Measurements from ENCODE around the gene ATF5.

ATF5 gene, protein sequence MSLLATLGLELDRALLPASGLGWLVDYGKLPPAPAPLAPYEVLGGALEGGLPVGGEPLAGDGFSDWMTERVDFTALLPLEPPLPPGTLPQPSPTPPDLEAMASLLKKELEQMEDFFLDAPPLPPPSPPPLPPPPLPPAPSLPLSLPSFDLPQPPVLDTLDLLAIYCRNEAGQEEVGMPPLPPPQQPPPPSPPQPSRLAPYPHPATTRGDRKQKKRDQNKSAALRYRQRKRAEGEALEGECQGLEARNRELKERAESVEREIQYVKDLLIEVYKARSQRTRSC

DNA sequence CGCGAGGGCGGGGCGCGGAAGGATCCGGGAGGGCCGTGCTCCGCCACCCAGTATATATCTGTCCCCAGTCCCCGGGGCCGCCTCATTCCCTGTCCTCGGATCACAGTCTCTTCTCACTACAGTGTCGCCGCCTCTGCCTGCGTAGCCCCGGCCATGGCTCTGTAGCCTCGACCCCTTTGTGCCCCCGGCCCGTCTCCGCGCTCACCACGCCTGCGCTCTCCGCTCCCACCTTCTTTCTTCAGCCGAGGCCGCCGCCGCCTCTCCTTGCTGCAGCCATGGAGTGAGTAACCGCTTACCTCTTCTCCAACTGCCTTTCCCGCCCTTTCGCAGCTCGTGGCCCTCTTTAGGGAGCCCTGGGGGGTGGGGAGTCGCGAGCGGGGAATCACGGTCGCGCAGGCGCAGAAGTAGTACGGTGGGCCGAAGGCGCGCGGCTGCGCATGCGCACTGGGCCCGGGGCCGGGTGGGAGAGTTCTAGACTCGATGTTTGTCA lies at the start of gene ATF5, which contains the start of gene NUP62:
Gene ATF5, plus strand, starts transcription at position 85 of the 490 bp plus-strand sequence. CDS start 1,646 bp downstream, outside the sequence.
Gene NUP62, minus strand, starts transcription at position 384 of the 490 bp plus-strand sequence. CDS start 19,697 bp downstream, outside the sequence.
- peak; percentile 72 for DNase-seq (ENCODE audit: low read depth)

DNA sequence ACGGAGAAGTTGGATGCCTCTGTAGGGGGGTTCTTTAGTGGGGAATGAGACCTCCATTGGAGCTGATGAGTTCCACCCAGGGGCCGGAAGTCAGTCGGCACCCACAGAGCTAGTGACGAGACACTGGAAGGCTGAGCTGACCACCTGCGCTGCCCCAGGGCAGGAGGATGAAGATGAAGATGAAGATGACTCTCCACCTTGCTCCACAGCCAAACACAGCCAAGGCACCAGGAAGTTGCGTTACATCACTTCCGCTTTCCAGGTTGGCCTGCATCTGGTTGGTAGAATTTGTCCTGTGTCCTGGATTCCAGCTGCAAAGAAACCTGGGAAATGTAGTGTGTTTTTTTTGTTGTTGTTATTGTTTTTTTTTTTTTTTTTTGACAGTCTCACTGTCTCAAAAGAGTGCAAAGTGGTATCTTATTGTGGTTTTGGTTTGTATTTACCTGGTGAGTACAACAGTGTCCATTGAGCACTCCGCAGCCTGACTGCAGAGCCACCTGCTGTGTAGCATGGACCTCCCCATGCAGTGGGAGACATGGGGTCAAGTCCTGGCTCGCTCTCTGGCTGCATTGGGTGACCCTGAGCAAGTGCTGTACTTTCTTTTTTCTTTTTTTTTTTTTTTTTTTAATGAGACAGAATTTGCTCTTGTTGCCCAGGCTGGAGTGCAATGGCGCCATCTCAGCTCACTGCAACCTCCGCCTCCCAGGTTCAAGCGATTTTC lies 49.6 kb upstream of the ATF5 start:
- no peak for DNase-seq (ENCODE audit: low read depth)

- no peak for DNase-seq (ENCODE audit: low read depth)
Observed at GRCh38 chr19:49880162-49880869, 48.7 kb upstream of the ATF5 start.

- DNase-seq (ENCODE audit: low read depth): no peak
Observed at GRCh38 chr19:49881186-49881585, 47.8 kb upstream of the ATF5 start.

DNA sequence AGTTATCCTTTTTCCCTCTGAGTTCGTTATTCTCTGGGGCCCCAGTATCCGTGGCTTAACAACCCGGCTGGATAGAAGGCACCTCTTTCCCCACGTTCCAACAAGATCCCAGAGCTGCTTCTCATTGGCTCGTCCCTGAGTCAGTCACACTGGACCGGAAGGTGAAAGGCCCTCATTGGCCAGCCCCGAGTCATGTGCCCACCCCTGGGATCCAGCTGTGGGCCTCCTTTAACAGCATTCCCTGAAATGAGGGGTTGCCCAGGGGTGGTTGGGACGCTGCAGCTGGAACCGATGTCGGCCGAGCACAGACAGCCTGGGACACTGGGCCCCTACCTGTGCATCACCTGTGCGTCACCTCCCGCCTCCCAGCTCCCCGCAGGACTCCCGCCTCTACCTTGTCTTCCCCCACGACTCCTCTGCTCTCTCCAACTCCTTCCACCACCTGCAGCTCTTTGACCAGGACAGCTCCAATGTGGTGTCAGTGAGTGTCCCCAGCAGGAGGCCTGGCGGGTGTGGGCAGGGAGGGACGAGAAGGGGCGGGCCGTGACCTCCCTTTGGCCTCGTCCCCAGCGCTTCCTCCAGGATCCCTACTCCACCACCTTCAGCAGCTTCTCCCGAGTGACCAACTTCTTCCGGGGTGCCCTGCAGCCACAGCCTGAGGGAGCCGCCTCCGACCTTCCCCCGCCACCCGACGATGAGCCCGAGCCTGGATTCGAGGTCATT lies 47.2 kb upstream of the ATF5 start:
- no peak for DNase-seq (ENCODE audit: low read depth)

- DNase-seq (ENCODE audit: low read depth): no peak
Observed at GRCh38 chr19:49882643-49883042, 46.4 kb upstream of the ATF5 start.

DNA sequence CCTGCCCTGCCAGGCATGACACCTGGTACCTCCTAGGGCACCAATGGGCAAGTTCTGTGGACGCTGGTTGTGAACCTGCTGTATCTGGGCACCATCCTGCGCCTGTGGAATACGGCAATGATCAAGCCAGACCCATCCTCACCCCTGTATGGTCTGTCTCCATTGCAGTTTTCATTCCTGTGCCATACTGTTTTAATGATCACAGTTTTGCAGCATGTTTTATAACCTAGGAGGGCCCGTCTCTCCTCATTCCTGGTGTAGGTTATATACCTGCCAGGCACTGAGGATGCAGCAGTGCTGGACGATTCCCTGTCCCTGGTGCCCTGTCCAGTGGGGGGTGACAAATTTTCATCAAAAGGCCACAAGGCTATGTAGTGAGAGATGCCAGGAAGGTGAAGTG lies 45.9 kb upstream of the ATF5 start:
- DNase-seq (ENCODE audit: low read depth): no peak

DNA sequence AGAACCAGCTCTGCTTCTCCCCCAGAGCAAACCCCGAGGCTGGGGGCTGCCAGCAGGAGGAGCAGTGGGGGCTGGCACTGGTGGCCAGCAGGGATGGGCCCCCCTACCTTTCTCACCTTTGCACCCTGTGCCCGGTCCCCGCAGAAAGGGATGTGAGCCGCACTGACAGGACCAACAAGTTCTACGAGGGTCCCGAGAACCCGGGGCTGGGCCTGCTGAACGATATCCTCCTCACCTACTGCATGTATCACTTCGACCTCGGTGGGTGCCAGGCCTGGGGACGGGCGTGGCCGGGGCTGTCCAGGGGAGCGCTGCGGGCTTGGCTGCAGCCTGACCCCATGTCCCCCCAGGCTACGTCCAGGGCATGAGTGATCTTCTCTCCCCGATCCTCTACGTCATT lies 44.9 kb upstream of the ATF5 start:
- no peak for DNase-seq (ENCODE audit: low read depth)

DNA sequence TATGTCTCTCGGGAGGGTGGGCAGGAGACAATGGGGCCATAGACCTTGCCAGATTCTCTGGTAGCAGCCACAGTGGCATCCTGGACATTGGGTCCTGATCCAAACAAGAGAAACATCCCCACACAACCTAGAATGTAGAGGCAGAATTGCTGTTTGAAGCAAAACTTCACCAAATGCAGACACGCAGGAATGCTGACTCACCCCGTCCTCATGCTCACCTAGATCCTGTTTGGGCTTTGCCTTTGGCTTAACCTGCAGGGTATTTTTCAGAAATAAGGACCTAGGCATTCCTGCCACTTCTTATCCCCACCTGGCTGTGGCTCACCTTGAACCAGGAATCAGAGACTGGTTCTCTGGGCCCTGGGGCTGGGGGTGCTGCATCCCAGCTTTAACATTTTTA lies 44.2 kb upstream of the ATF5 start:
- DNase-seq (ENCODE audit: low read depth): no peak

DNA sequence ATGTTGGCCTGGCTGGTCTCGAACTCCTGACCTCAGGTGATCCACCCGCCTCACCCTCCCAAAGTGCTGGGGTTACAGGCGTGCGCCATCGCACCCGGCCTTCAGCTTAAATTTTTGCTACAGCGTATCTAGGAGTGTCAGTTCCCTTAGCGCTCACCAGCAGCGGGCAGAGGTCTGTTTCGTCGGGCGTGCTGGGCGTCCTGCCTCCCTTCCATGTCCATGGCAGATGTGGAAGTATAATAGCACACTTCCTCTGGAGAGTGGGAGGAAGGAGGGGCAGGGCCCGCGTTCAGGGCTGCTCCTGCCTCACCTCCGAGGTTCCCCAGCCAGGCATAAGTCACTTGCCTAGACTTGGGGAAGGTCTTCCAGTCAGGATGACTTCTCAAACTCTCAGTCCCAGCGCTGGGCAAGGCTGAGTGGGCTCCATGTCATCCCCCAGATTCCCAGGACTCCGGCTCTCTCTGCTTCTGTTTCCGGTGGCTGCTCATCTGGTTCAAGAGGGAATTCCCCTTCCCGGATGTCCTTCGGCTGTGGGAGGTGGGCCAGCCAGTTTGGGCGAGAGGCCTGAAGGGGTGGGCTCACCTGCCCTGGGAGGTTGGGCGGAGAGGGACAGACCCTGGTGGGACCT lies 41.9 kb upstream of the ATF5 start:
- no peak for DNase-seq (ENCODE audit: low read depth)

DNA sequence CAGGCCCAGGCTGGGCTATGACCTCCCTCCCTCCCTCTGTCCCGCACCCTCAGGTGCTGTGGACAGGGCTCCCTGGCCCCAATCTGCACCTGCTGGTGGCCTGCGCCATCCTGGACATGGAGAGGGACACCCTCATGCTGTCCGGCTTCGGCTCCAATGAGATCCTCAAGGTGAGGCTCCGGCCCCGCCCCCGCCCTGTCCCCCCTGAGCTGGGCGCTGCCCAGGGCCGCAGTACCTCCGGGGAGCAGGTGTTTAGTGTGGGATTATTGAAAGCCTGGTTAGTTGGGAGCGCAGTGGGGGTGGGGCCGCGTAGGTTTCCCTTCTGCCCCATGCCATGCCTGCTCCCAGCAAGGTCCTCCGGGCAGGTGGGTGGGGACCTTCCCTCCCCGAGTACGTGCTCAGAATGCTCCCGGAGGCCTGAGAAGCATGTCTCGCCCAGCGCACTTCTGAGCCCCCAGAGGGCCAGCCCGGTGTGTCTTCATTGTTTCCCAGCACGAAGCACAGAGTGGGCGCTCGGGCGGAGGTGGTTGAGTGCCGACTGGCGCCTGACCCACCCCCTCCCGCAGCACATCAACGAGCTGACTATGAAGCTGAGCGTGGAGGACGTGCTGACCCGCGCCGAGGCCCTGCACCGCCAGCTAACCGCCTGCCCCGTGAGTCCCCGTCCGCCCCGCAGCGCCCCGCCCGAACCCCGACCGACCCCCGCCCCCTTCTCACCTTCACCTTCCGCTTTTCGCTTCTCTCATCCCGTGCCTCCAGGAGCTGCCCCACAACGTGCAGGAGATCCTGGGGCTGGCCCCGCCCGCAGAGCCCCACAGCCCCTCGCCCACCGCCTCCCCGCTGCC lies 41.1 kb upstream of the ATF5 start:
- no peak for DNase-seq (ENCODE audit: low read depth)

GRCh38 chr19:49888510-49888824 lies 40.5 kb upstream of the ATF5 start:
- no peak for DNase-seq (ENCODE audit: low read depth)

- no peak for DNase-seq (ENCODE audit: low read depth)
Observed at GRCh38 chr19:49889038-49889686, 39.8 kb upstream of the ATF5 start.

- DNase-seq (ENCODE audit: low read depth): peak; percentile 31
Observed at GRCh38 chr19:49889687-49890348, 39.2 kb upstream of the ATF5 start.

DNA sequence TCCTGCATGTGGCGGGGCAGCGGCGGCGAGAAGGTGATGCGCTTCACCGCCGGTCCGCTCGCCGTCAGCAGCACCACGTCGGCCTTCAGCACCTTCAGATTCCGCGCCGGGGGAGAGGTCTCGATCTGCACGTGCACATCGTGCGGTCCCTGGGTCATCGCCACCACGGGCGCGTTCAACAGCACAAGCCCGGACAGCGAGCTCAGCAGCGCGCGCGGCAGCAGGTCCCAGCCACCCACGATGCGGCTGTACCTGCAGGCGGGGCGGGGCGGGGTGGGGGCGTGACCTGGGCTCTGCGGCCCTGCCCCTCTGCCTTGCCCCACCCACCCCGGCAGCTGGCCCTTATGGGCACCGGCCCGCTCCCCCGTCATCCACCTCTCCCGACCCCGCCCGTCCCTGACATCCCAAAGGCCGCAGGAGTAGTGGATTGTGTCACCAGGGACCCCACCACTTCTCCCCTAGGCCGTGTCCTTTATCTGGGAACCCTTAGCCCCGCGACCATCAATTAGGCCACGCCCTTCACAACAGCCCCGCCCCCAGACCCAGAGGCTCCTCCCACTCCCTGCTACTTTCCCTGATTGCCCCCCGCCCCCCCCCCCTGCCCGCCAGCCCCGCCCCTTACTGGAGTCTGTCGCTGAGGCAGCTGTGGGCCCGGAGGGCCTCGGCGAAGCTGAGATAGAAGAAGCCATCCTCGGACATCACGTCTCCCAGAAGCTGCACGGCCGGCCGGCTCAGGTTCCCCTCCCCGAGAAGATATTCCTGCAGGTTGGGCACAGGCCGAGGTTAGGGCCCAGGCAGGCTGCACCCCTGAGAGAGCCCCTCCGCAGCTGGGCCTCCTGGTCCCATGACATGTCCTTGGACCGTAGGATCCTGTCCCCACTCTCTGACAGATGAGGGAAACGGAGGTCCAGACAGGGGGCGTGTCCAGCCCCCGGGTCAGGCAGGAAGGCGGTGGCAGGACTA lies 38.4 kb upstream of the ATF5 start:
- no peak for DNase-seq (ENCODE audit: low read depth)

DNA sequence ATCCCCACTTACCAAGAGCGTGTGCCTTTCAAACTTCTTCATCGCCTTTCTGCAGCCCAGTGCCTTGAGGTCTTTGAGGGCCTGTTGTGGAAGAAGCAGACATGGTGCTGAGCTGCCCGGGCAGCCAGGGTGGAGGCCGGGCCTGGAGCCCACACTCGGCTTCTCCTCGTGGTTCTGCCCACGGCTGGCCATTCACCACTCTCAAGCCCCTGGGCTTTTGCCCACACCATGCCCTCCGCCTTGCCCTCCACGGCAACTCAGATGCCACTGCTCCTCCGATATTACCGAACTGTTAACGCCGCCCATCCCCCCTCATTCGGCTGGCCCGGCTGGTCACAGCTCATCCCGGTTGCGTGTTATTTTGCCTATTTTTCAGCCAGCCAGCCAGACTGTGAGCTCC lies 37.6 kb upstream of the ATF5 start:
- DNase-seq (ENCODE audit: low read depth): no peak

GRCh38 chr19:49892716-49893115 lies 36.3 kb upstream of the ATF5 start:
- no peak for DNase-seq (ENCODE audit: low read depth)

DNA sequence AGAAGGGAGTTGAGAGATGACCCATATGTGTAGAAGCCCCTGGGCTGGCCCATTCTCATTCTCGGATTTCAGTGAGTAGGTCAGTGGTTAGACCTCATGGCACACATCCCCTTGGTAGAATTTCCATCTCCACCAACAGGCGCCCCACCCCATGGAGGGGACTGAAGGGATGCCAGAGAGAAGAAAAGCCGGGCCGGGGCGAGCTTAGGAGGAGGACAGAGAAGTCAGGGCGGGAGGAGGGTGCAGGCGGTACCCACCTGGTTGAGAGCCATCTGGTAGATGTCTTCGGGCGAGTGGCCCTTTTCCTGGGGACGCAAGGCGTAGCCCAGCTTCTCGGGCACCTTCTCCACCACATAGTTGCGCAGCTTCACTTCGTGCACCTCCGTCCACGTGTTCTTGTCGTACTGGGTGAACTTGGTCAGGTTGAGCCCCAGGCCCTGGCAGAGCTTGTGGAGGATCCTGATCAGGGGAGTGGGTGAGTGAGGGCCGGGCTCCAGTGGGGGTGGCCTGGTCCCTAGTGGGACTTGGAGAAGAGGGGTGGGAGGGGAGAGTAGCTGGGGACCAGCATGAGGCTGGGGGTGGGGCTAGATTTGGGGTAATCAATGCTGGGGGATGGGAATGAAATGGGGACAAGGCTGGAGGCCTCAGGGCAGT lies 34.9 kb upstream of the ATF5 start:
- DNase-seq (ENCODE audit: low read depth): no peak

All from stromal cell of bone marrow (primary cell).